Neural progenitor cell (in vitro differentiated cells): Measurements from ENCODE around the gene KANSL1L. TPM values are rescaled to one million over a fixed set of nuclear protein-coding genes. Genes with fewer than 3 reads are reported as not detected.

Source experiments
- DNase-seq: peaks from one replicate; pipeline ENCODE4 v3.0.0-alpha.2; 2016; ENCODE audit warnings: low spot score
- H2AFZ ChIP-seq: fragments of 200-600 bp; sonication (generic); replicated peaks from 2 replicates; pipeline ENCODE4 v1.6.1; 2016; ENCODE audit warnings: antibody characterized with exemption
- H3F3A ChIP-seq: fragments of 200-600 bp; sonication (generic); 2 replicates; pipeline ENCODE4 v1.6.1; 2016; ENCODE audit warnings: antibody characterized with exemption, low read depth
- H3K27ac ChIP-seq: fragments of 200-600 bp; sonication (generic); 2 replicates; pipeline ENCODE4 v1.5.1; 2016; ENCODE audit warnings: mild to moderate bottlenecking
- H3K27me3 ChIP-seq: fragments of 200-600 bp; sonication (generic); 2 replicates; pipeline ENCODE4 v1.6.1; 2016; ENCODE audit warnings: mild to moderate bottlenecking, moderate library complexity
- H3K36me3 ChIP-seq: fragments of 200-600 bp; sonication (generic); 2 replicates; pipeline ENCODE4 v1.5.1; 2016
- H3K4me1 ChIP-seq: fragments of 200-600 bp; sonication (generic); 2 replicates; pipeline ENCODE4 v1.6.1; 2016; ENCODE audit warnings: mixed run types
- H3K4me2 ChIP-seq: fragments of 200-600 bp; sonication (generic); 2 replicates; pipeline ENCODE4 v1.6.1; 2016
- H3K4me3 ChIP-seq: fragments of 200-600 bp; sonication (generic); 2 replicates; pipeline ENCODE4 v1.5.1; 2016
- H3K79me2 ChIP-seq: fragments of 200-600 bp; sonication (generic); 2 replicates; pipeline ENCODE4 v1.6.1; 2016; ENCODE audit warnings: low read depth
- H3K9ac ChIP-seq: fragments of 200-600 bp; sonication (generic); 2 replicates; pipeline ENCODE4 v1.6.1; 2016
- H3K9me3 ChIP-seq: fragments of 200-600 bp; sonication (generic); 2 replicates; pipeline ENCODE4 v1.5.1; 2016; ENCODE audit warnings: low read depth
- H4K20me1 ChIP-seq: fragments of 200-600 bp; sonication (generic); 2 replicates; pipeline ENCODE4 v1.6.1; 2016; ENCODE audit warnings: low read depth
- H3K27ac Mint-ChIP-seq: 3 replicates; pipeline ENCODE4 v1.8.0; 2021; ENCODE audit warnings: mixed read lengths
- H3K27me3 Mint-ChIP-seq: 2 replicates; pipeline ENCODE4 v1.8.0; 2022; ENCODE audit warnings: low read depth, mild to moderate bottlenecking, inconsistent platforms, moderate library complexity, mixed read lengths; ENCODE audit not compliant: insufficient read depth
- H3K36me3 Mint-ChIP-seq: 3 replicates; pipeline ENCODE4 v1.8.0; 2021; ENCODE audit warnings: mixed read lengths
- H3K4me1 Mint-ChIP-seq: 3 replicates; pipeline ENCODE4 v1.8.0; 2021; ENCODE audit warnings: mixed read lengths
- H3K4me3 Mint-ChIP-seq: 3 replicates; pipeline ENCODE4 v1.8.0; 2021; ENCODE audit warnings: mild to moderate bottlenecking, moderate library complexity, mixed read lengths
- H3K9me3 Mint-ChIP-seq: 3 replicates; pipeline ENCODE4 v1.8.0; 2020; ENCODE audit warnings: mixed read lengths
- EZH2 ChIP-seq: fragments of 200-600 bp; sonication (generic); IDR thresholded peaks from 2 replicates; pipeline ENCODE4 v1.6.1; 2017; ENCODE audit warnings: antibody characterized with exemption, mild to moderate bottlenecking, moderate library complexity
- EZH2phosphoT487 ChIP-seq: fragments of 200-600 bp; sonication (generic); IDR thresholded peaks from 2 replicates; pipeline ENCODE4 v1.6.1; 2017; ENCODE audit warnings: antibody characterized with exemption
- total RNA-seq: library from RNA; depleted of rRNA; stranded (reverse); fragments of >200 nt; gene quantifications from 2 replicates; pipeline ENCODE4 v1.2.3, GENCODE V29; 2015; ENCODE audit warnings: low replicate concordance
- TF ChIP-seq, protein P1 (sequence below): fragments of 200-600 bp; sonication (generic); IDR thresholded peaks from 2 replicates; pipeline ENCODE4 v1.5.1; 2017; ENCODE audit warnings: antibody characterized with exemption, mild to moderate bottlenecking

Gene KANSL1L
- total RNA-seq, 1 donor from 2014 or later, result 51.8 TPM

GRCh38 chr2:209998596-209998995 is 172.6 kb downstream of the KANSL1L start:
- Mint-ChIP-seq H3K27ac (no peak overlapping the region), H3K4me3 (no peak overlapping the region), H3K4me1 (peaks cover 11% of the 10 kb centered on the region), H3K27me3 (peaks cover 5% of the 10 kb centered on the region), H3K9me3 (peaks cover 2% of the 10 kb centered on the region), H3K36me3 (no peaks in the 10 kb centered on the region)
- no peak overlapping the region for H2AFZ ChIP-seq
- peaks cover 4% of the 10 kb centered on the region for H3K4me1 ChIP-seq
- H3K79me2 ChIP-seq, result peaks cover 12% of the 10 kb centered on the region
- TF ChIP-seq, protein P1, sequence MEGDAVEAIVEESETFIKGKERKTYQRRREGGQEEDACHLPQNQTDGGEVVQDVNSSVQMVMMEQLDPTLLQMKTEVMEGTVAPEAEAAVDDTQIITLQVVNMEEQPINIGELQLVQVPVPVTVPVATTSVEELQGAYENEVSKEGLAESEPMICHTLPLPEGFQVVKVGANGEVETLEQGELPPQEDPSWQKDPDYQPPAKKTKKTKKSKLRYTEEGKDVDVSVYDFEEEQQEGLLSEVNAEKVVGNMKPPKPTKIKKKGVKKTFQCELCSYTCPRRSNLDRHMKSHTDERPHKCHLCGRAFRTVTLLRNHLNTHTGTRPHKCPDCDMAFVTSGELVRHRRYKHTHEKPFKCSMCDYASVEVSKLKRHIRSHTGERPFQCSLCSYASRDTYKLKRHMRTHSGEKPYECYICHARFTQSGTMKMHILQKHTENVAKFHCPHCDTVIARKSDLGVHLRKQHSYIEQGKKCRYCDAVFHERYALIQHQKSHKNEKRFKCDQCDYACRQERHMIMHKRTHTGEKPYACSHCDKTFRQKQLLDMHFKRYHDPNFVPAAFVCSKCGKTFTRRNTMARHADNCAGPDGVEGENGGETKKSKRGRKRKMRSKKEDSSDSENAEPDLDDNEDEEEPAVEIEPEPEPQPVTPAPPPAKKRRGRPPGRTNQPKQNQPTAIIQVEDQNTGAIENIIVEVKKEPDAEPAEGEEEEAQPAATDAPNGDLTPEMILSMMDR, result no peak
- TF ChIP-seq EZH2phosphoT487, result no peak
- no peak for TF ChIP-seq EZH2
- H3K4me3 ChIP-seq, result no peak overlapping the region
- H3K36me3 ChIP-seq, result no peaks in the 10 kb centered on the region
- H3F3A ChIP-seq, result no peaks in the 10 kb centered on the region
- H3K27me3 ChIP-seq, result no peaks in the 10 kb centered on the region
- peaks cover 7% of the 10 kb centered on the region for H4K20me1 ChIP-seq
- DNase-seq, result no peak
- H3K9me3 ChIP-seq, result no peaks in the 10 kb centered on the region
- H3K27ac ChIP-seq, result no peak overlapping the region
- H3K4me2 ChIP-seq, result no peak overlapping the region
- H3K9ac ChIP-seq, result no peak overlapping the region

GRCh38 chr2:209993968-209994367 is 177.2 kb downstream of the KANSL1L start:
- DNase-seq, result no peak
- H3K36me3 Mint-ChIP-seq, result no peaks in the 10 kb centered on the region

DNA sequence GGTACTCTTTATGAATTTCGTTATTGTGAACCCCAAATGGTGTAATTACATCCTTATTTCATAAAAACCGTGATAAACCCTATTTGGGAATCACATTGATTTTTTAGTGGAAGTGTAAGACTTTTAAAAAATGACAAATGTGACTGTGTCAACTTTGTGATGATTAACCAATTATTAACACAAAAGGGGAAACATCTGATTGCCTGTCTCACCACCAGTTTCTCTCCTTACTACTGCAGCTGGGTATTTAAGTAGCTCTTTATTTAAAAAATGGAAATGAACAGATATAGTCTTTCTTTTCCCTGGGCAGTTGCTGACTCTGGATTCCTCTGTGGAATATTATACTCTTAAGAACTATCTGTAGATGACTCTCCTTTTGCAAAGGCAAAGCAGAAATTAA is 180.4 kb downstream of the KANSL1L start:
- H3F3A ChIP-seq, result no peaks in the 10 kb centered on the region
- H3K4me1 ChIP-seq, result peaks cover 4% of the 10 kb centered on the region
- H3K9me3 ChIP-seq, result no peaks in the 10 kb centered on the region
- Mint-ChIP-seq H3K27me3 (no peaks in the 10 kb centered on the region), H3K4me1 (no peaks in the 10 kb centered on the region), H3K4me3 (no peak overlapping the region), H3K36me3 (no peaks in the 10 kb centered on the region), H3K9me3 (no peaks in the 10 kb centered on the region), H3K27ac (no peak overlapping the region)
- no peaks in the 10 kb centered on the region for H3K27me3 ChIP-seq
- no peak overlapping the region for H2AFZ ChIP-seq
- no peak overlapping the region for H3K9ac ChIP-seq
- H3K4me3 ChIP-seq, result no peak overlapping the region
- no peaks in the 10 kb centered on the region for H3K79me2 ChIP-seq
- no peaks in the 10 kb centered on the region for H3K36me3 ChIP-seq
- no peaks in the 10 kb centered on the region for H4K20me1 ChIP-seq
- DNase-seq, result no peak
- no peak for TF ChIP-seq EZH2phosphoT487
- TF ChIP-seq, protein P1, result no peak
- TF ChIP-seq EZH2, result no peak
- no peak overlapping the region for H3K27ac ChIP-seq
- no peak overlapping the region for H3K4me2 ChIP-seq

More at GRCh38 chr2:209993968-209994367, 177.2 kb downstream of the KANSL1L start:
- Histone ChIP-seq H3K4me3 (no peak overlapping the region), H3K27me3 (no peaks in the 10 kb centered on the region), H2AFZ (no peak overlapping the region), H3F3A (no peaks in the 10 kb centered on the region), H3K27ac (no peak overlapping the region), H3K36me3 (no peaks in the 10 kb centered on the region), H3K4me2 (no peak overlapping the region), H3K79me2 (no peaks in the 10 kb centered on the region), H4K20me1 (no peaks in the 10 kb centered on the region), H3K4me1 (no peaks in the 10 kb centered on the region), H3K9me3 (no peaks in the 10 kb centered on the region), H3K9ac (no peak overlapping the region)
- H3K9me3 Mint-ChIP-seq, result no peaks in the 10 kb centered on the region
- no peak overlapping the region for H3K27ac Mint-ChIP-seq
- TF ChIP-seq, protein P1, result no peak
- TF ChIP-seq EZH2phosphoT487, result no peak
- TF ChIP-seq EZH2, result no peak
- no peaks in the 10 kb centered on the region for H3K4me1 Mint-ChIP-seq
- H3K27me3 Mint-ChIP-seq, result no peaks in the 10 kb centered on the region
- no peak overlapping the region for H3K4me3 Mint-ChIP-seq
